WTC11 (cell line): ENCODE data around the gene SLC23A2. TPM values are rescaled to one million over a fixed set of nuclear protein-coding genes. Genes with fewer than 3 reads are reported as not detected.

Experiments
- ATAC-seq: fragments of 200-7000 bp; cut with Tn5 transposase; 2 replicates; pipeline ENCODE4 v1.10.0; 2021; ENCODE audit warnings: mild to moderate bottlenecking, moderate library complexity
- CTCF ChIA-PET: fragments of 300-600 bp; sonication (Branson Sonifier 250); formaldehyde crosslinking; loops from one replicate; lab custom pipeline; 2021; ENCODE audit warnings: antibody characterized with exemption; lab: Charles Lee
- POLR2A ChIA-PET: fragments of 350-600 bp; sonication (Branson Sonifier 250); formaldehyde crosslinking; loops from one replicate; lab custom pipeline; 2021; ENCODE audit warnings: antibody characterized with exemption; lab: Charles Lee
- DNase-seq: peaks from one replicate; pipeline ENCODE4 v3.0.0; 2021; ENCODE audit warnings: low spot score
- H3K27ac Mint-ChIP-seq: 2 replicates; pipeline ENCODE4 v1.8.0; 2021; ENCODE audit warnings: mixed read lengths
- H3K27me3 Mint-ChIP-seq: 2 replicates; pipeline ENCODE4 v1.8.0; 2021; ENCODE audit warnings: low read depth, mild to moderate bottlenecking, moderate library complexity, mixed read lengths
- H3K36me3 Mint-ChIP-seq: 2 replicates; pipeline ENCODE4 v1.8.0; 2021; ENCODE audit warnings: mixed read lengths
- H3K4me1 Mint-ChIP-seq: 2 replicates; pipeline ENCODE4 v1.8.0; 2022; ENCODE audit warnings: mixed read lengths
- H3K4me3 Mint-ChIP-seq: 2 replicates; pipeline ENCODE4 v1.8.0; 2021; ENCODE audit warnings: mild to moderate bottlenecking, moderate library complexity, mixed read lengths
- H3K9me3 Mint-ChIP-seq: 2 replicates; pipeline ENCODE4 v1.8.0; 2021; ENCODE audit warnings: mixed read lengths
- CBFB ChIP-seq: sonication (generic); formaldehyde crosslinking; IDR thresholded peaks from 2 replicates; pipeline ENCODE4 v1.8.1; 2022; ENCODE audit warnings: mild to moderate bottlenecking, low read depth, missing genetic modification reagents
- CREM ChIP-seq: sonication (generic); formaldehyde crosslinking; IDR thresholded peaks from 2 replicates; pipeline ENCODE4 v1.8.1; 2022; ENCODE audit warnings: mild to moderate bottlenecking, missing genetic modification reagents, moderate library complexity
- FOXJ3 ChIP-seq: sonication (generic); formaldehyde crosslinking; IDR thresholded peaks from 2 replicates; pipeline ENCODE4 v1.9.0; 2021; ENCODE audit warnings: missing genetic modification reagents, mild to moderate bottlenecking, borderline replicate concordance
- GRHL2 ChIP-seq: fragments of 250-450 bp; sonication (Bioruptor Pico); IDR thresholded peaks from 2 replicates; pipeline ENCODE4 v1.8.0; 2022; ENCODE audit warnings: mild to moderate bottlenecking, moderate library complexity; ENCODE audit not compliant: insufficient replicate concordance, severe bottlenecking
- MYBL2 ChIP-seq: sonication (generic); formaldehyde crosslinking; IDR thresholded peaks from 2 replicates; pipeline ENCODE4 v1.8.1; 2023; ENCODE audit warnings: mild to moderate bottlenecking, moderate library complexity, missing genetic modification reagents
- NFE2L1 ChIP-seq: sonication (generic); formaldehyde crosslinking; IDR thresholded peaks from 2 replicates; pipeline ENCODE4 v1.8.1; 2023; ENCODE audit warnings: missing genetic modification reagents
- NR1H2 ChIP-seq: sonication (generic); formaldehyde crosslinking; IDR thresholded peaks from 2 replicates; pipeline ENCODE4 v1.9.0; 2021; ENCODE audit warnings: mild to moderate bottlenecking, moderate library complexity, missing genetic modification reagents
- NR2C2 ChIP-seq: sonication (generic); formaldehyde crosslinking; IDR thresholded peaks from 2 replicates; pipeline ENCODE4 v1.8.0; 2022; ENCODE audit warnings: mild to moderate bottlenecking, missing genetic modification reagents
- SMAD3 ChIP-seq: sonication (generic); formaldehyde crosslinking; IDR thresholded peaks from 2 replicates; pipeline ENCODE4 v1.8.0; 2022; ENCODE audit warnings: missing genetic modification reagents, mild to moderate bottlenecking, borderline replicate concordance
- ZBTB21 ChIP-seq: sonication (generic); formaldehyde crosslinking; IDR thresholded peaks from 2 replicates; pipeline ENCODE4 v1.8.1; 2023; ENCODE audit warnings: mild to moderate bottlenecking, missing genetic modification reagents, borderline replicate concordance
- ZNF121 ChIP-seq: sonication (generic); formaldehyde crosslinking; IDR thresholded peaks from 2 replicates; pipeline ENCODE4 v1.8.0; 2023; ENCODE audit warnings: missing genetic modification reagents
- ZNF317 ChIP-seq: sonication (generic); formaldehyde crosslinking; IDR thresholded peaks from 2 replicates; pipeline ENCODE4 v1.8.1; 2023; ENCODE audit warnings: low read depth, mild to moderate bottlenecking, moderate library complexity, missing genetic modification reagents, borderline replicate concordance
- ZNF396 ChIP-seq: fragments of 250-450 bp; sonication (Bioruptor Pico); IDR thresholded peaks from 2 replicates; pipeline ENCODE4 v1.8.0; 2021; ENCODE audit warnings: mild to moderate bottlenecking, moderate library complexity, borderline replicate concordance
- ZNF423 ChIP-seq: fragments of 250-450 bp; sonication (Bioruptor Pico); IDR thresholded peaks from 2 replicates; pipeline ENCODE4 v2.1.2; 2022; ENCODE audit warnings: mild to moderate bottlenecking, moderate library complexity
- total RNA-seq: library from RNA; stranded (reverse); gene quantifications from 3 replicates; pipeline ENCODE4 v1.2.3, GENCODE V29; 2021
- TF ChIP-seq, protein P1 (sequence below): fragments of 200-600 bp; IDR thresholded peaks from 2 replicates; pipeline ENCODE4 v1.8.0; 2022; ENCODE audit warnings: antibody characterized with exemption
- TF ChIP-seq, protein P2 (sequence below): sonication (generic); formaldehyde crosslinking; IDR thresholded peaks from 2 replicates; pipeline ENCODE4 v1.8.0; 2023; ENCODE audit warnings: missing genetic modification reagents
- TF ChIP-seq, protein P3 (sequence below): sonication (generic); formaldehyde crosslinking; IDR thresholded peaks from 2 replicates; pipeline ENCODE4 v1.8.1; 2022; ENCODE audit warnings: mild to moderate bottlenecking, missing genetic modification reagents, moderate library complexity, borderline replicate concordance
- TF ChIP-seq, protein P4 (sequence below): sonication (generic); formaldehyde crosslinking; IDR thresholded peaks from 2 replicates; pipeline ENCODE4 v1.8.1; 2022; ENCODE audit warnings: mild to moderate bottlenecking, moderate library complexity, missing genetic modification reagents
- TF ChIP-seq, protein P5 (sequence below): fragments of 250-450 bp; sonication (Bioruptor Pico); IDR thresholded peaks from 2 replicates; pipeline ENCODE4 v1.9.0; 2021; ENCODE audit warnings: mild to moderate bottlenecking, borderline replicate concordance
- TF ChIP-seq, protein P6 (sequence below): sonication (generic); formaldehyde crosslinking; IDR thresholded peaks from 2 replicates; pipeline ENCODE4 v1.8.1; 2023; ENCODE audit warnings: mild to moderate bottlenecking, missing genetic modification reagents, borderline replicate concordance
- TF ChIP-seq, protein P7 (sequence below): sonication (generic); formaldehyde crosslinking; IDR thresholded peaks from 2 replicates; pipeline ENCODE4 v1.8.0; 2022; ENCODE audit warnings: mild to moderate bottlenecking, missing genetic modification reagents

SLC23A2 gene
- total RNA-seq, 1 experiment from 2014 or later = 14.5 TPM

DNA sequence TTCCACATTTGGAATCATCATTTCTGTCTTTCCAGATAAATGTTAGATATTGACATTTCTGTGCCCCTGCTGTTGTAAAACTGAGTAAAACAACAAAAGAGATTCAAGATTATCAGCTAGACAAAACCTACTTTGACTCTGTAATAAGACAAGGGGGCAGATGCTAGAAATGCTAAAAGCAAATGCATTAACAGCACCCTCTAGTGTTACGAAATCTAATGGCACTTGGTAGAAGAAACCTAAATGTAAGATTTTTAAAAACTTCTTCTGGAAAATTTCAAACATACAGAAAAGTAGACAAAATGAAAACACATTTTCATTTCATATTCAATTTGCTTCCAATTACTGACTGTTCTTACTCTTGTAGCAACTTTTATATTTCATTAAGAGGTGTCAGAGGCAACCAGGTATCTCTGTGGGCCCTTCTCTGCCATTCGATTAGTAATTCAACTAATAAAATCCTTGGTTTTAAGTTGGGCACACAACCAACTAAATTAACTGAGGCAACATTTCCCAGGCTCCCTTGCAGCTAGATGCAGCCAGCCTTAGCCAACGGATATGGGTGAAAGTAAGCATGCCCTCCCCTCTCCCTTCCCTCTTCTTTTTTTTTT lies 45.0 kb downstream of the SLC23A2 start:
- Mint-ChIP-seq H3K27me3 (no peaks in the 10 kb centered on the region), H3K9me3 (no peaks in the 10 kb centered on the region), H3K36me3 (peaks cover 5% of the 10 kb centered on the region), H3K27ac (no peak overlapping the region), H3K4me1 (no peaks in the 10 kb centered on the region), H3K4me3 (no peak overlapping the region)
- ATAC-seq (no peak; the same call in 1 of the 2 replicates), DNase-seq (no peak)
- ChIA-PET POLR2A (no interaction called here), CTCF (interaction anchor here (0.6 to 2.1 kb wide), 23 partner anchors 9 to 874 kb away, joined by 3 to 10 read pairs (median 3); no protein-coding TSS in a partner anchor)
- TF ChIP-seq, protein P1, sequence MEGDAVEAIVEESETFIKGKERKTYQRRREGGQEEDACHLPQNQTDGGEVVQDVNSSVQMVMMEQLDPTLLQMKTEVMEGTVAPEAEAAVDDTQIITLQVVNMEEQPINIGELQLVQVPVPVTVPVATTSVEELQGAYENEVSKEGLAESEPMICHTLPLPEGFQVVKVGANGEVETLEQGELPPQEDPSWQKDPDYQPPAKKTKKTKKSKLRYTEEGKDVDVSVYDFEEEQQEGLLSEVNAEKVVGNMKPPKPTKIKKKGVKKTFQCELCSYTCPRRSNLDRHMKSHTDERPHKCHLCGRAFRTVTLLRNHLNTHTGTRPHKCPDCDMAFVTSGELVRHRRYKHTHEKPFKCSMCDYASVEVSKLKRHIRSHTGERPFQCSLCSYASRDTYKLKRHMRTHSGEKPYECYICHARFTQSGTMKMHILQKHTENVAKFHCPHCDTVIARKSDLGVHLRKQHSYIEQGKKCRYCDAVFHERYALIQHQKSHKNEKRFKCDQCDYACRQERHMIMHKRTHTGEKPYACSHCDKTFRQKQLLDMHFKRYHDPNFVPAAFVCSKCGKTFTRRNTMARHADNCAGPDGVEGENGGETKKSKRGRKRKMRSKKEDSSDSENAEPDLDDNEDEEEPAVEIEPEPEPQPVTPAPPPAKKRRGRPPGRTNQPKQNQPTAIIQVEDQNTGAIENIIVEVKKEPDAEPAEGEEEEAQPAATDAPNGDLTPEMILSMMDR = peak; percentile 59
- TF ChIP-seq GRHL2 (CRISPR knock-in tag) (no peak), NFE2L1 (no peak), ZNF423 (CRISPR knock-in tag) (no peak), CREM (CRISPR knock-in tag) (no peak), ZNF317 (CRISPR knock-in tag) (no peak), MYBL2 (no peak), NR1H2 (no peak)
- TF ChIP-seq, protein P2, sequence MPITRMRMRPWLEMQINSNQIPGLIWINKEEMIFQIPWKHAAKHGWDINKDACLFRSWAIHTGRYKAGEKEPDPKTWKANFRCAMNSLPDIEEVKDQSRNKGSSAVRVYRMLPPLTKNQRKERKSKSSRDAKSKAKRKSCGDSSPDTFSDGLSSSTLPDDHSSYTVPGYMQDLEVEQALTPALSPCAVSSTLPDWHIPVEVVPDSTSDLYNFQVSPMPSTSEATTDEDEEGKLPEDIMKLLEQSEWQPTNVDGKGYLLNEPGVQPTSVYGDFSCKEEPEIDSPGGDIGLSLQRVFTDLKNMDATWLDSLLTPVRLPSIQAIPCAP (CRISPR knock-in tag) = no peak
- TF ChIP-seq, all 79 proteins: peak for 1

DNA sequence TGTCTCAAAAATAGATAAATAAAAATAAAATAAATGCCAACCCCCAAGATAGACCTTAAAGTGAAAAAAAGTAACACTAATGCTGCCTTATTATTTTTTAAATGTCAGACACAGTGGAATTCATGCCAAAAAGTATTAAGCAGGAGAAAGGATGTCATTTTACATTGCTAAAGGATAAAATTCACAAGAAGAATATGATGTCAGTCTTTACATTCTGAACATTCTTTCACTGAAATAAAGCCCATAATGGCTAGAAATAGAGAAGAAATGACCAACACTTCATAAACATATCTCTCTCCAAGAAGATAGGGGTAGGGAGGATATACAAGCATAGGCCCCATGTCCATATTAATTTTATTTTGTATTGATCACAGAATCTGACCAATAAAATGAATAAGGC lies 47.4 kb downstream of the SLC23A2 start:
- POLR2A ChIA-PET = no interaction called here
- no peaks in the 10 kb centered on the region for H3K9me3 Mint-ChIP-seq
- DNase-seq (no peak), ATAC-seq (no peak)
- peaks cover 5% of the 10 kb centered on the region for H3K36me3 Mint-ChIP-seq
- no peak overlapping the region for H3K27ac Mint-ChIP-seq
- H3K27me3 Mint-ChIP-seq = no peaks in the 10 kb centered on the region
- no peak overlapping the region for H3K4me3 Mint-ChIP-seq
- peaks cover 15% of the 10 kb centered on the region for H3K4me1 Mint-ChIP-seq
- CTCF ChIA-PET = no interaction called here
- no peak for TF ChIP-seq ZNF121 (CRISPR knock-in tag)
- TF ChIP-seq, protein P3, sequence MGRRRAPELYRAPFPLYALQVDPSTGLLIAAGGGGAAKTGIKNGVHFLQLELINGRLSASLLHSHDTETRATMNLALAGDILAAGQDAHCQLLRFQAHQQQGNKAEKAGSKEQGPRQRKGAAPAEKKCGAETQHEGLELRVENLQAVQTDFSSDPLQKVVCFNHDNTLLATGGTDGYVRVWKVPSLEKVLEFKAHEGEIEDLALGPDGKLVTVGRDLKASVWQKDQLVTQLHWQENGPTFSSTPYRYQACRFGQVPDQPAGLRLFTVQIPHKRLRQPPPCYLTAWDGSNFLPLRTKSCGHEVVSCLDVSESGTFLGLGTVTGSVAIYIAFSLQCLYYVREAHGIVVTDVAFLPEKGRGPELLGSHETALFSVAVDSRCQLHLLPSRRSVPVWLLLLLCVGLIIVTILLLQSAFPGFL (CRISPR knock-in tag) = no peak
- no peak for TF ChIP-seq ZNF396 (CRISPR knock-in tag)
- no peak for TF ChIP-seq NR2C2 (CRISPR knock-in tag)
- TF ChIP-seq, protein P4, sequence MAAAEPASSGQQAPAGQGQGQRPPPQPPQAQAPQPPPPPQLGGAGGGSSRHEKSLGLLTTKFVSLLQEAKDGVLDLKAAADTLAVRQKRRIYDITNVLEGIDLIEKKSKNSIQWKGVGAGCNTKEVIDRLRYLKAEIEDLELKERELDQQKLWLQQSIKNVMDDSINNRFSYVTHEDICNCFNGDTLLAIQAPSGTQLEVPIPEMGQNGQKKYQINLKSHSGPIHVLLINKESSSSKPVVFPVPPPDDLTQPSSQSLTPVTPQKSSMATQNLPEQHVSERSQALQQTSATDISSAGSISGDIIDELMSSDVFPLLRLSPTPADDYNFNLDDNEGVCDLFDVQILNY (CRISPR knock-in tag) = no peak
- no peak for TF ChIP-seq MYBL2
- TF ChIP-seq SMAD3 = no peak
- no peak for TF ChIP-seq CBFB (CRISPR knock-in tag)
- TF ChIP-seq ZBTB21 (CRISPR knock-in tag) = no peak
- TF ChIP-seq, protein P5, sequence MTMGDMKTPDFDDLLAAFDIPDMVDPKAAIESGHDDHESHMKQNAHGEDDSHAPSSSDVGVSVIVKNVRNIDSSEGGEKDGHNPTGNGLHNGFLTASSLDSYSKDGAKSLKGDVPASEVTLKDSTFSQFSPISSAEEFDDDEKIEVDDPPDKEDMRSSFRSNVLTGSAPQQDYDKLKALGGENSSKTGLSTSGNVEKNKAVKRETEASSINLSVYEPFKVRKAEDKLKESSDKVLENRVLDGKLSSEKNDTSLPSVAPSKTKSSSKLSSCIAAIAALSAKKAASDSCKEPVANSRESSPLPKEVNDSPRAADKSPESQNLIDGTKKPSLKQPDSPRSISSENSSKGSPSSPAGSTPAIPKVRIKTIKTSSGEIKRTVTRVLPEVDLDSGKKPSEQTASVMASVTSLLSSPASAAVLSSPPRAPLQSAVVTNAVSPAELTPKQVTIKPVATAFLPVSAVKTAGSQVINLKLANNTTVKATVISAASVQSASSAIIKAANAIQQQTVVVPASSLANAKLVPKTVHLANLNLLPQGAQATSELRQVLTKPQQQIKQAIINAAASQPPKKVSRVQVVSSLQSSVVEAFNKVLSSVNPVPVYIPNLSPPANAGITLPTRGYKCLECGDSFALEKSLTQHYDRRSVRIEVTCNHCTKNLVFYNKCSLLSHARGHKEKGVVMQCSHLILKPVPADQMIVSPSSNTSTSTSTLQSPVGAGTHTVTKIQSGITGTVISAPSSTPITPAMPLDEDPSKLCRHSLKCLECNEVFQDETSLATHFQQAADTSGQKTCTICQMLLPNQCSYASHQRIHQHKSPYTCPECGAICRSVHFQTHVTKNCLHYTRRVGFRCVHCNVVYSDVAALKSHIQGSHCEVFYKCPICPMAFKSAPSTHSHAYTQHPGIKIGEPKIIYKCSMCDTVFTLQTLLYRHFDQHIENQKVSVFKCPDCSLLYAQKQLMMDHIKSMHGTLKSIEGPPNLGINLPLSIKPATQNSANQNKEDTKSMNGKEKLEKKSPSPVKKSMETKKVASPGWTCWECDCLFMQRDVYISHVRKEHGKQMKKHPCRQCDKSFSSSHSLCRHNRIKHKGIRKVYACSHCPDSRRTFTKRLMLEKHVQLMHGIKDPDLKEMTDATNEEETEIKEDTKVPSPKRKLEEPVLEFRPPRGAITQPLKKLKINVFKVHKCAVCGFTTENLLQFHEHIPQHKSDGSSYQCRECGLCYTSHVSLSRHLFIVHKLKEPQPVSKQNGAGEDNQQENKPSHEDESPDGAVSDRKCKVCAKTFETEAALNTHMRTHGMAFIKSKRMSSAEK (CRISPR knock-in tag) = no peak
- TF ChIP-seq, protein P6, sequence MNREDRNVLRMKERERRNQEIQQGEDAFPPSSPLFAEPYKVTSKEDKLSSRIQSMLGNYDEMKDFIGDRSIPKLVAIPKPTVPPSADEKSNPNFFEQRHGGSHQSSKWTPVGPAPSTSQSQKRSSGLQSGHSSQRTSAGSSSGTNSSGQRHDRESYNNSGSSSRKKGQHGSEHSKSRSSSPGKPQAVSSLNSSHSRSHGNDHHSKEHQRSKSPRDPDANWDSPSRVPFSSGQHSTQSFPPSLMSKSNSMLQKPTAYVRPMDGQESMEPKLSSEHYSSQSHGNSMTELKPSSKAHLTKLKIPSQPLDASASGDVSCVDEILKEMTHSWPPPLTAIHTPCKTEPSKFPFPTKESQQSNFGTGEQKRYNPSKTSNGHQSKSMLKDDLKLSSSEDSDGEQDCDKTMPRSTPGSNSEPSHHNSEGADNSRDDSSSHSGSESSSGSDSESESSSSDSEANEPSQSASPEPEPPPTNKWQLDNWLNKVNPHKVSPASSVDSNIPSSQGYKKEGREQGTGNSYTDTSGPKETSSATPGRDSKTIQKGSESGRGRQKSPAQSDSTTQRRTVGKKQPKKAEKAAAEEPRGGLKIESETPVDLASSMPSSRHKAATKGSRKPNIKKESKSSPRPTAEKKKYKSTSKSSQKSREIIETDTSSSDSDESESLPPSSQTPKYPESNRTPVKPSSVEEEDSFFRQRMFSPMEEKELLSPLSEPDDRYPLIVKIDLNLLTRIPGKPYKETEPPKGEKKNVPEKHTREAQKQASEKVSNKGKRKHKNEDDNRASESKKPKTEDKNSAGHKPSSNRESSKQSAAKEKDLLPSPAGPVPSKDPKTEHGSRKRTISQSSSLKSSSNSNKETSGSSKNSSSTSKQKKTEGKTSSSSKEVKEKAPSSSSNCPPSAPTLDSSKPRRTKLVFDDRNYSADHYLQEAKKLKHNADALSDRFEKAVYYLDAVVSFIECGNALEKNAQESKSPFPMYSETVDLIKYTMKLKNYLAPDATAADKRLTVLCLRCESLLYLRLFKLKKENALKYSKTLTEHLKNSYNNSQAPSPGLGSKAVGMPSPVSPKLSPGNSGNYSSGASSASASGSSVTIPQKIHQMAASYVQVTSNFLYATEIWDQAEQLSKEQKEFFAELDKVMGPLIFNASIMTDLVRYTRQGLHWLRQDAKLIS (CRISPR knock-in tag) = no peak
- TF ChIP-seq, protein P7, sequence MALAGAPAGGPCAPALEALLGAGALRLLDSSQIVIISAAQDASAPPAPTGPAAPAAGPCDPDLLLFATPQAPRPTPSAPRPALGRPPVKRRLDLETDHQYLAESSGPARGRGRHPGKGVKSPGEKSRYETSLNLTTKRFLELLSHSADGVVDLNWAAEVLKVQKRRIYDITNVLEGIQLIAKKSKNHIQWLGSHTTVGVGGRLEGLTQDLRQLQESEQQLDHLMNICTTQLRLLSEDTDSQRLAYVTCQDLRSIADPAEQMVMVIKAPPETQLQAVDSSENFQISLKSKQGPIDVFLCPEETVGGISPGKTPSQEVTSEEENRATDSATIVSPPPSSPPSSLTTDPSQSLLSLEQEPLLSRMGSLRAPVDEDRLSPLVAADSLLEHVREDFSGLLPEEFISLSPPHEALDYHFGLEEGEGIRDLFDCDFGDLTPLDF (CRISPR knock-in tag) = no peak
- TF ChIP-seq FOXJ3 (CRISPR knock-in tag) = no peak
